NCI-H187 treated with DMSO at 0.1 percent for 48 hours (cell line): Measurements from ENCODE around the gene CLCA4.
"Not testable (repeated sequence)": the region's sequence is repeated elsewhere in the genome, so short reads cannot be mapped to it uniquely, and the experiment has no call there.

ENCODE experiments used
- DNase-seq: peaks from one replicate; lab custom pipeline; 2025; lab: John Stamatoyannopoulos, UW

CLCA4 gene, protein sequence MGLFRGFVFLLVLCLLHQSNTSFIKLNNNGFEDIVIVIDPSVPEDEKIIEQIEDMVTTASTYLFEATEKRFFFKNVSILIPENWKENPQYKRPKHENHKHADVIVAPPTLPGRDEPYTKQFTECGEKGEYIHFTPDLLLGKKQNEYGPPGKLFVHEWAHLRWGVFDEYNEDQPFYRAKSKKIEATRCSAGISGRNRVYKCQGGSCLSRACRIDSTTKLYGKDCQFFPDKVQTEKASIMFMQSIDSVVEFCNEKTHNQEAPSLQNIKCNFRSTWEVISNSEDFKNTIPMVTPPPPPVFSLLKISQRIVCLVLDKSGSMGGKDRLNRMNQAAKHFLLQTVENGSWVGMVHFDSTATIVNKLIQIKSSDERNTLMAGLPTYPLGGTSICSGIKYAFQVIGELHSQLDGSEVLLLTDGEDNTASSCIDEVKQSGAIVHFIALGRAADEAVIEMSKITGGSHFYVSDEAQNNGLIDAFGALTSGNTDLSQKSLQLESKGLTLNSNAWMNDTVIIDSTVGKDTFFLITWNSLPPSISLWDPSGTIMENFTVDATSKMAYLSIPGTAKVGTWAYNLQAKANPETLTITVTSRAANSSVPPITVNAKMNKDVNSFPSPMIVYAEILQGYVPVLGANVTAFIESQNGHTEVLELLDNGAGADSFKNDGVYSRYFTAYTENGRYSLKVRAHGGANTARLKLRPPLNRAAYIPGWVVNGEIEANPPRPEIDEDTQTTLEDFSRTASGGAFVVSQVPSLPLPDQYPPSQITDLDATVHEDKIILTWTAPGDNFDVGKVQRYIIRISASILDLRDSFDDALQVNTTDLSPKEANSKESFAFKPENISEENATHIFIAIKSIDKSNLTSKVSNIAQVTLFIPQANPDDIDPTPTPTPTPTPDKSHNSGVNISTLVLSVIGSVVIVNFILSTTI

DNA sequence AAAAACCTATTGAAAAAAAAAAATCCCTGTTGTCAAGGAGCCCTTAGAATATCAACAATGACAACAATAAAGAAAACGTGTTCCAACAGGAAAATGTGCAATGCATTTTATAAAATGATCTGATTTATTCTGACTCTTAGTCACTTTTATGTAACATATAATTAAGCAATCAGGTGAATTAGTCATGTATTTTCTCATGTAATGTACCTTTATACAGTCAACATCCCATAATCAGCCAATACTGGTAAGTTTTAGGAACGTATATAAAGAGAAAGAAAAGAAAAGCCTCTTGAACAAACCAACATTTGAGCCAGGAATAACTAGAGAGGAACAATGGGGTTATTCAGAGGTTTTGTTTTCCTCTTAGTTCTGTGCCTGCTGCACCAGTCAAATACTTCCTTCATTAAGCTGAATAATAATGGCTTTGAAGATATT lies at the start of gene CLCA4:
CLCA4 (plus strand) TSS at position 292 of the 435 bp plus-strand sequence; CDS start at position 334, 42 bp downstream.
- no peak for DNase-seq

DNA sequence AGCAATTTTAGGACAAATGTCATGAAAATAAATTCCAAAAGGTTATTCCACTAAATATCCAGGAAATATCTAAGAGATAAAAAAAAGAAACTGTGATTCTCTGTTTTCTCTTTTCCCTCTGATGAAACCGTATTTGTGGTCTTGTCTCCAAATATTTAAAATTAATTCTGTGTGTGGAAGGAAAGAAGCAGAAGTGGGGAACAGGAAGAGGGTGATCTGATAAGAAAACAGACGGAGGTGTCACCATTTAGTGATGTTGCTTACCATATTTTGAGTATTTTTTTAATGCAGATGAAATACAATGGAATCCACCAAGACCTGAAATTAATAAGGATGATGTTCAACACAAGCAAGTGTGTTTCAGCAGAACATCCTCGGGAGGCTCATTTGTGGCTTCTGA lies 48.6 kb upstream of the CLCA4 start:
- DNase-seq, result no peak

DNA sequence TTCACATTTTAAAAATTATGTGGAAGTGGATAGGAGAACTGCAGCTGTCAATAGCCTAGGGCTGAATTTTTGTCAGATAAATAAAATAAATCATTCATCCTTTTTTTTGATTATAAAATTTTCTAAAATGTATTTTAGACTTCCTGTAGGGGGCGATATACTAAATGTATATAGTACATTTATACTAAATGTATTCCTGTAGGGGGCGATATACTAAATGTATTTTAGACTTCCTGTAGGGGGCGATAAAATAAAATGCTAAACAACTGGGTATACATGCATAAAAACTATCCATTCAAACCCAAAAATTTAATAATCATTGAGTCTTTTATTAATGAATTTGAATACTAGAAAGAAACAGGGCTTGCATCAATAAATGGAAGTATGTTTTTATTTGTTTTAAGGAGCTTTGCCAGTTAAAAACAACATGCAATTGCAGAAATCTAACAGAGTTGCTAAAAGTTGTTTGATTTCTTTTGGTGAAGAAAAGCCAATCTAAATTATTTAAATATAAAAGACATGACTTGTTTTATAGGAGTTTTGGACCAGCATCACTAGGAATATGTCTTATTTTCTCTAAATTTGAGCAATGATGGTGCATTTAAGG lies 46.8 kb upstream of the CLCA4 start:
- DNase-seq, result peak; percentile 19

DNA sequence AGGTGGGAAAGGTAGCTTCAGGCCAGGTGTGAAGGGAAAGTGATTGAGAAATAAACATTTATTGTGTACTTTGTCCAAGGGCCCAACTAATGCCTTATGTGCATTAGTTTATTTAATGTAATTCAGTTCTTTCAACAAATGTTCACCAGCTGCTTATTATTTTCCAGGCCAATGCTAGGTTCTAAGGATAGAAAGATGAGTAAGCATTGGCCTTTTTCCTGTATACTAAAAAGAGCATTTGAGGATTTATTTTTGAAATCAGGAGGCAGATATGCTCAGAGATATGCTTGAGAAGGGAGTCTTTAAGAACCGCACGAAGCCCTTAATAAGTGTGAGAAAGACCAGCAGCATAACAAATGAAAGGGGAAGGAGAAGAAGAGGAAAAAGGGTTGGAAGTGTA lies 46.2 kb upstream of the CLCA4 start:
- DNase-seq, result no peak

DNA sequence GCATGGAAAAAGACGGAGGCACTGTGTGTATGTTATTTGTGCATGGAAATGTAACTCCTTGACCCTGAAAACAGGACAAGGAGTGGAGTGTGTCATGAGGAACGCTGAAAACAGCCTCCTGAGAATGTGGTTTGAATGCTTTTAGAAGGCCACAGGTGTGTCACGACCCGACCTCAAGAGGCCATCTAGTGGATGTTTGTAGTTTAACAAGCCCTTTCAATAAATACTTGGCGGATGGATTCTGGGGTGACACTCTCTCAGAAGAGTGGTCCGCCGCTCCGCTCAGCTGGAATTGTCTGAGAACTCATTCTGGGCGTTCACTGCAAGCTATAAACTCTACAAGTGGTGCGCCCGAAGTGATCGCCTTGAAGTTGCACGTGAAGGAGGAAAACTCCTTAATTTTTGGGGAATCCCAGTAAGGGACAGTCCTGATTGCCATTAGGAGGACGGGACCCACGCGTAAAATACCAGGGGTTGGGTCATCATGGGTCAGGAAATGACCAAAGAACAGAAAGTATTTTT lies 44.7 kb upstream of the CLCA4 start:
- not testable (repeated sequence) for DNase-seq

DNA sequence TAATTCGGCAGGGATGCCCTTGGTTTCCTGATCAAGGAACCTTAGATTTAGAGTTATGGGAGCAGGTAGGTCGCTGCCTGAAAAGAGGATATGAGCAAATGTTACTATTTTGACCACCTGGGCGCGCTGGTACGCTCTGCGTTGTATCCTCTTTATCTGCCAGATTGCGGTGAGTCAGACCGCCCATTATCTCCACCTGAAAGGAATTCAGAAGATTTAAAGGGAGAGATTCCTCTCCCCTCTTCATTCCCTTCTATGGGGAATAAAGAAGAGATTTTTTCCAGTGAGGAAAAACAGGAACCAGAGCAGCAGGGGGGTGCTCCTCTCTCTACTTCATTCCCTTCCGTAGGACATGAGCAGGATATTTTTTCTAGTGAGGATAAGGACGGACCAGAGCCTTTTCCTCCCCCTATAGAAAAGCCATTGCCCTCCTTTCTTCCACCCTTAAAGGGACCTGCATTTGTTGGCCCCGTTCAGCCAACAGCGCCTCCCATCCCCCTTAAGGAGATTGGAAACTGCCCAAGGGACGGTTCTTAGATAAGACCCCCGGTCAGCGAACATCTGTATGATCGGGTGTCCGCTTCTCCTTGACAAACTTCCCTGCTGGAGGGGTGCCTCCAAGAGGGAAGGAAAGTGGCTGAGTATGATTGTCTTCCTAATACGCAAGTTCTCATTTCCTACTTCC lies 44.0 kb upstream of the CLCA4 start:
- no peak for DNase-seq

DNA sequence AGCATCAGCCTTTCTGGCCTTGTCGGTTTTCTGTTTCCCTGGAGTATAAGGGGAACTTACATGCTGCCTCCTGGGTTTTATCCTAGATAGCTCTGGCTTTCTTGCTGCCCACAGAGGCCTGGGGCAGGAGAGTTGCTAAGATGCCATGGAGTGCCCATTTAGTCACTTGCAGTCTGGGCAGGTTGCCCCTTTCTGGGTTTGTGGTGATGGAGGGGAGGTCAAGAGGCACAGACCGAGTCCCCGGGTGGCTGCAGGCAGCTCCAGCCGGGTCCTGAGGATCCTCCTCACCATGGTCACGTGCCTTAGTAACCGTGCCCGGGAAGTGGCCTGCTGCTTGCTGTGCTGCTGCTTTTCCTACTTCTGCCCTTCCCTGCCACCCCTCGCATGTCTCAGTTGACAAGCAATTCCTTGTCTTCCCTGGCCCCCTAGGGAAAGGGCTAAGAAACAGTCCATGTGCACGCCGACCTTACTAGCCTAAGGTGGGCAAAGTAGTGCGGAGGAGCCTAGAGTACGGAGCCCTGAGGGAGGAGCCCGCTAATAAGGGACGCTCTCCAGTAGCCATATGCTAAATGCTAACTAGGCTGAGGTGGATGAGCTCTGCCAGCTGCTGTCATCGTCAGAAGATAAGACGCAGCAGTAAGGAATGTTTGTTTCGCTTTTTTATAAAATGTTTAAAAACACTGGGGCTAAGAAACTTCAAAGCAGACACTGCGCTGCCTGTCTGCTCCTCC lies 43.3 kb upstream of the CLCA4 start:
- DNase-seq, result no peak

DNA sequence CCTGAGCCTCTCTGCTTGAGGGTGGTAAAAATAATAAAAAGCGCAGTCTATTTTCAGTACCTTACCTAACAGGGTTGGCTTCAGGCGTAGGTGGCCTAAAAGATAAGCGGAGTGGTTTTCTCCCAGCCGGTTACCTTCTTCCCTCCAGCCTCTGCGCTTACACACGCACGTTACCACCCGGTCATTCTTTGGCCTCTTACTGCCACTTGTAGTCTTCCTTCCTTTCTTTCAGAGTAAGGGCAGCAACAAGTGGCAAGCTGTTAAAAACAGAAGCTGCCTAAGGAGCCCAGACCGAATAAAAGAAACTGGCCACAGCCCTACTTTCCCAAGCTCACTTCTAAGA lies 42.8 kb upstream of the CLCA4 start:
- no peak for DNase-seq

DNA sequence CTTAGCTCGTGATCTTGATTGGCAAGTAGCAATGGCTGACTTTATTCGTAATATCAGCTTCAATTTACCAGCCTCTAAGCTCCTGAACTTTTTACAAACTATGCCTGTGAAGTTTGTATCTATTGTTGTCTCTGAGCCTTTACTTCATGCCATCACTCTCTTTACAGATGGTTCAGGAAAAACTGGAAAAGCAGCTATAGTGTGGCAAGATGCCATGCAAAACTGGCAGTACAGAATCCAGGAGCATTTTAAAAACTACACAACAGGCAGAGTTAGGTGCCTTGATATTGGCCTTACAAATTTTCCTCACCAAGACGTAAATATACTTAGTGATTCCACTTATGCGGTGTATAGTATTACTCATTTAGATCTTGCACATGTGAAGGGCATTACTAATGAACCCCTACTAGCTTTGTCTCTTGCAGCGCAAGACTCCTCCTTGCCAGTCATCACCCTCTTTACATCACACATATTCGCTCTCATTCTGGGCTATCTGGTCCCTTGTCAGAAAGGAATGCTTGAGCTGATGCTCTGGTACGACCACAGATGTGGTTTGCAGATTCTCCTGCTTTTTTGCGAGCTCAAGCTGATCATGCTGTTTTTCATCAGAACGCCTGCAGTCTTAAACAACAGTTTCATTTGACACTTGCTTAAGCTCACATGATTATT lies 41.8 kb upstream of the CLCA4 start:
- no peak for DNase-seq

DNA sequence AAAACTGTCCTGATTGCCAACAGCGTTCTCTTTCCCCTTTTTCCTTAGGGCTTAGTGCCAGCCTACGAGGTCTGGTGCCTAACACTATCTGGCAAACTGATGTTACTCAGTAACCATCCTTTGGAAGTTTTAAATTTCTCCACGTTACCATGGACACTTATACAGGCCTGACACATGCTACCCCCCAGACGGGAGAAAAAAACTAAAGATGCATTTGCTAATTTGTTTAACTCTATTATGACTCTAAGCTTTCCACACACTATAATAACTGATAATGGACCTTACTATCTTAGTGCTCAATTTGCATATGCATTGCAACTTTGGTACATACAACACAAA lies 41.3 kb upstream of the CLCA4 start:
- DNase-seq, result no peak

DNA sequence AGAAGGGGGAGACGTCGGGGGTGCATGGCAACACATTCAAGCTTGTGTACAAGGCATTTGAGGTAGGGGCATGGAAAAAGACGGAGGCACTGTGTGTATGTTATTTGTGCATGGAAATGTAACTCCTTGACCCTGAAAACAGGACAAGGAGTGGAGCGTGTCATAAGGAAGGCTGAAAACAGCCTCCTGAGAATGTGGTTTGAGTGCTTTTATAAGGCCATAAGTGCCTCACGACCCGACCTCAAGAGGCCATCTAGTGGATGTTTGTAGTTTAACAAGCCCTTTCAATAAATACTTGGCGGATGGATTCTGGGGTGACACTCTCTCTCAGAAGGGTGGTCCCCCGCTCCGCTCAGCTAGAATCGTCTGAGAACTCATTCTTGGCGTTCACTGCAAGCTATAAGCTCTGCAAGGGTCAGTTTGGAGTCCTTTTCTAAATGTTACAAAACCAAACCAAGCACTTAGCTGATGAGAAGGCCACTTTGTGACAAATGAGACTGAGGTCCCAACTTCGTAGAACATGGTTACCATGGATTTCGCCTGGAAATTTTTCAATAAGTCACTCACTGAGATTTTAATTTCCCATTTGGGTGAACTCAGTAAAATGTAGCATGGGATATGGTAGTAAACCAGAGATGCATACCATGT lies 38.8 kb upstream of the CLCA4 start:
- DNase-seq, result no peak

DNA sequence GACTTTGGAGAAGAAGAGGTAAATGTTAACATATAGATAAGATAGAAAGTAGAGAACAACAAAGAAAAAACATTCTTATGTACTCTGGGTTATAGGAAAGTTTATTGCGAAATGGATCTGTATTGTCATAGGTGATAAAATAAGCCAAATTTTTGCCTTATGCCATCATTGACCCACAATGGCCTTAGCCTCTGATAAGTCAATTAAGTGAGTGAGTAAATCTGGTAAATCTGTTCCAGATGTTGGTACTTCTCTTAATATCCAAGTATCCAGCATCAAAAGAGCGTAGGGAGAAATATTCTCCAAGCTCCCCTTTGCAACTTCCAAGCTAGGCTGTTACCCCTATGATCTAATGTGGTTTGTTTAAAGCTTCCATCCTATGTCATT lies 38.3 kb upstream of the CLCA4 start:
- DNase-seq, result no peak

DNA sequence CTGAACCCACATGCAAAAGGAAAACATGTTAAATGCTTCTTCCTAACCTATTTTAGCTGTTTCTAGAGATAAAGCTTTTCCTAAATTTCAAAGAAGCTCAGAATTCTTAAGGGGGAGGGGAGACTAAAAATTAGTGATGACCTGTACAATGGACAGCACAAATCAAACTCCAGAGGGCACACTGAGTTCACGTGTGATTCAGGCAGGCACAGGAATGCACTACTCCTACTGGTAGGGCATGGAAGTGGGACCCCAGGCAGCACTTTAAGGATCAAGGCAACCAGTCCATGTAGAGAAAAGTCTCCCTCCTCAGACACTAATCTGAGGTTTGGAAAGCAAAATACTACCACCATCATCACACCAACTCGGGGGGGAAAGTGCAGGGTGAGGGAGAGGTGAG lies 31.3 kb upstream of the CLCA4 start:
- no peak for DNase-seq

DNA sequence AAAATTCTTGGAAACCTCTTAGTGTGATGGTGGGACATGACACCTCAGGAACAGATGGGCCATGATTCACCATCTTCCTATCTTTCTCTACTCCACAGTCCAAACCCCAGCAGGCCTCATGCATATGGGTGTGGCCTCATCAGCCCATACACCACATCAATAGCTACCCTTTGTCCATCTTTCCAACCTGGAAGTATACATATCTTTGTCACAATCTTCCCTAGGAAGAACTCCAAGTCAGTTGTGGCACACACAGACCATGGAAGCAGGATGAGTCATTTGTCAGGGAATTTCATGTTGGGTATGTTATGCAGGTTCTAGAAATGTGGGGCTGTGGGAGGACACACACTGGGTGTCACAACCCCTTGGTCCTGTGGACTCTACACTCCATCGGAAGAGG lies 30.5 kb upstream of the CLCA4 start:
- DNase-seq, result no peak

DNA sequence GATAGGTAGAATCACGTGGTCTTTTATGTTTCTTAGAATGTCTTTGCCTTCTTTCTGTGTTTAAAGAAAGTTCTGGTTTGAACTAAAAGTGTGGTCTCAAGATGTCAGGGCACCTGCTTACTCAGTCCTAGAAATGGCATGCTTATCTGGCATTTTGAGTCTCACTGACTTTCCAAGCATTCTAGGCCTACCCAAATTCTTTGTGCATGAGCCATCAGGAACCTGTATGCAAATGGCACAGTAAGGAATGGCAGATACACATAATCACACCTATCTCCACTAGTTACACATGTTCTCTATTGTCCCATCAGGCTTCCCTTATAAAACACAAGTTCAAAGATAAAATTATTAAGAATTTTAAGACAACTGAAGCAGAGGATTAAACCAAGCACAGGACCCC lies 29.5 kb upstream of the CLCA4 start:
- DNase-seq, result no peak

DNA sequence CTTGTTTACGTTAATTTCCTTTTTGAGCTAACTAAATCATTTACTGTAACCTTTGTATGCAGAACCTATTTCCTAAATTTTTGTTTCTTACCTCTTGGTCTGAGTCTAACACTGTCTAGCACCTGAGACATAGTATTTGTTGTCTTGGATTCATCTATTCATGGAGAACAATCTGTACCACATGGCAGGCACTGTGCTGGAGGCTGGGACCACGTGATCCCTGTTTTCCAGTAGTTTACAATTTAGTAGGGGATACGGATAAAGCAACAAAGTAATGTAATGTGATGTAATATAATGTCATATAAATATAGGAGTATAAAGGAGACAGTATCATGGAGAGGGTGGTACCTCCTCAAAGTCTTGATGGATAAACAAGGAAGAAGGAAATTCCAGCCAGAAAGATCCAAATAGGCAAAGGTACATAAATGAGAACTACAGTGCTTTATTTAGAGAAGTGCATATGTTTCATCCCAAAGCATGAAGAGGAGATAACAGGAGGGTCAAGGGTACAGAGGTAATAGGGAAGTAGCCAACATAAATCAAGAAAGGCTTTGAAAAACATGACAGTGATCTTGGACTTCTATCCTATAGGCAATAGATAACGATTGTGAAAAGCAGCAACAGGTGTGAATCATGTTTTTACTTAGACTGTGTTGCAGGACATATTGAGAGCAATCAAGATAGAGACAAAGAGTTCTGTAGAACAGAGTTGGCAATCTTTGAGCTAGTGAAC lies 25.9 kb upstream of the CLCA4 start:
- no peak for DNase-seq

DNA sequence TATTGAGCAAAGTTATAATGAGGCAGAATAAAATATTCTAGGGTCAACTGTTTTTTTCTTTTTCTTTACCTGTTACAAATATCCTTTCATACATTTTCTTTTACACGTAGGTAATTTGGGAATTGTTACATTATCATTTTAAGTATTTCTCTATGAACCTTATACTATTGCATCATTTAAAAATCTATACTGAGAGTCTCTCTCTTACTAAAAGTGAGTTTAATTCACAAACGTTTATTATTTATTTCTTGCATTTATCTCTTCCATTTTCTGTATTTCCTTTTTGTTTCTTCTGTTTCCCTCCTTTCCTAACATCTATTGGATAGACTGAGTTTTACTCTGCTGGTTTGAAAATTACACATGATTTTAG lies 25.4 kb upstream of the CLCA4 start:
- DNase-seq, result no peak

DNA sequence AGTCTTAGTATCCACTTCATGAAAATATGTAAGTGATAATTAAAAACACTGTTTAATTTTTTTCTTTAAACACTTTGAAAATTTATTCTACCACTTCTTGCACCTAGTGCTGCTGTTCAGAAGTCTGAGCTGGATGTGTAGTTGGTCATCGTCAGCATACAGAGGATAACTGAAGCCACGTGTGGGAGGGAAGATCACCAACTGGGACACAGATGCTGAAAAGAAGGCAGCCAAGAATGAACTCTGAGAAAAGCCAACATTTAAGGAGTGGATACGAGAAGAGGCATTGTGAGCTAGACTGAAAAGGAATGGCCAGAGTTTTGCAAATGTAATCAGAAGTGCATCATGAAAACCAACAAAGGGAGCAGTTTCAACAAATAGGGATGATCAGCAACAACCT lies 24.6 kb upstream of the CLCA4 start:
- DNase-seq, result no peak

DNA sequence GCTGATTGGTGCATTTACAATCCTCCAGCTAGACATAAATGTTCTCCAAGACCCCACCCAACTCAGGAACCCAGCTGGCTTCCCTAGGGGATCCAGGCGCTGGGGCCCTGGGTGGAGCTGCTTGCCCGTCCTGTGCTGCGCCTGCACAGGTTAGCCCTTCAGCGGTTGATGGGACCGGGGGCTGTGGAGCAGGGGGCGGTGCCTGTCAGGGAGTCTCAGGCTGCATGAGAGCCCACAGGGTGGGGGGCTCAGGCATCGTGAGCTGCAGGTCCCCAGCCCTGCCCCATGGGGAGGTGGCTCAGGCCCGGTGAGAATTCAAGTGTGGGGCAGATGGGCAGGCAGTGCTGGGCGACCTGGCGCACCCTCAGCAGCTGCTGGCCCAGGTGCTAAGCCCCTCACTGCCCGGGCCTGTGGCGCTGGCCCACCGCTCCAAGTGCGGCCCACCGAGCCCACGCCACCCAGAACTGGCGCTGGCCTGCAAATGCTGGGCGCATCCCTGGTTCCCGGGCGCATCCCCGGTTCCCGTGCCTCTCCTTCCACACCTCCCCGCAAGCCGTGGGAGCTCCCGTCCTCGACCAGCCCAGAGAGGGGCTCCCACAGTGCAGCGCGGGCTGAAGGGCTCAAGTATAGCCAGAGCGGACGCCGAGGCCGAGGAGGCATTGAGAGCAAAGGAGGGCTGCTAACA lies 23.1 kb upstream of the CLCA4 start:
- no peak for DNase-seq
